GM12891 (cell line): ENCODE measurements around the gene LGALS16.

Experiments
- POLR2A ChIP-seq: IDR thresholded peaks from 2 replicates; pipeline ENCODE4 v1.6.1; 2011; ENCODE audit warnings: low read depth, low read length, control low read depth
- POLR2AphosphoS5 ChIP-seq: IDR thresholded peaks from 2 replicates; pipeline ENCODE4 v1.6.1; 2011; ENCODE audit warnings: low read depth, low read length, control low read depth
- SPI1 ChIP-seq: IDR thresholded peaks from 2 replicates; pipeline ENCODE4 v1.6.1; 2011; ENCODE audit warnings: low read depth, low read length, control low read depth

GRCh38 chr19:39655613-39656012 lies at the start of gene LGALS16:
- TF ChIP-seq POLR2A (no peak), POLR2AphosphoS5 (no peak), SPI1 (no peak)
